CD4-positive, alpha-beta T cell treated with Interleukin-2 at 100 ng/mL for 4 hours (primary cell): Measurements from ENCODE around the gene CLDN4.
"Not testable (repeated sequence)": the region's sequence is repeated elsewhere in the genome, so short reads cannot be mapped to it uniquely, and the experiment has no call there.

ENCODE experiments used
- DNase-seq: peaks from one replicate; pipeline ENCODE4 v3.0.0-alpha.2; 2020; ENCODE audit warnings: low spot score

CLDN4 gene

GRCh38 chr7:73823873-73824592, 6.8 kb upstream of the CLDN4 start:
- no peak for DNase-seq

DNA sequence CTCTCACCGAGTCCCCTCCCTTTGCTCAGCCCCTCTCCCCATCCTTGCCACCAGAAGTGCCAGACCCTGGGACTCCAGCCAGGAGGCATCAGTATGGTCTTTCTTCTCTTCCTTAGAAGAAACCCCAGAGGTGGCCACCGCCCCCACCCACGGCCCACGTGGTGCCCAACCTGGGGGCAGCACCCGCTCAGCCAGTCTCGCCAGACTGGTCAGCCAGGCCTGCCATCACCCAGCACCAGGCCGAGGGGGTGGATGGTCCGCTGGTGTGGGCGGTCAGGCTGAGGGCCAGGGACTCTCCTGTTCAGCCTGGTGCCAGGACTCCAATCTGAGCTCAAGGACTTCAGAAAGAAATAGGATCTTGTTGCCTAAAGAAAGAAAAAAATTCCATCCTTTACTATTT, 5.8 kb upstream of the CLDN4 start:
- no peak for DNase-seq

- no peak for DNase-seq
These were observed 3.2 kb upstream of the CLDN4 start for GRCh38 chr7:73827567-73828106.

DNA sequence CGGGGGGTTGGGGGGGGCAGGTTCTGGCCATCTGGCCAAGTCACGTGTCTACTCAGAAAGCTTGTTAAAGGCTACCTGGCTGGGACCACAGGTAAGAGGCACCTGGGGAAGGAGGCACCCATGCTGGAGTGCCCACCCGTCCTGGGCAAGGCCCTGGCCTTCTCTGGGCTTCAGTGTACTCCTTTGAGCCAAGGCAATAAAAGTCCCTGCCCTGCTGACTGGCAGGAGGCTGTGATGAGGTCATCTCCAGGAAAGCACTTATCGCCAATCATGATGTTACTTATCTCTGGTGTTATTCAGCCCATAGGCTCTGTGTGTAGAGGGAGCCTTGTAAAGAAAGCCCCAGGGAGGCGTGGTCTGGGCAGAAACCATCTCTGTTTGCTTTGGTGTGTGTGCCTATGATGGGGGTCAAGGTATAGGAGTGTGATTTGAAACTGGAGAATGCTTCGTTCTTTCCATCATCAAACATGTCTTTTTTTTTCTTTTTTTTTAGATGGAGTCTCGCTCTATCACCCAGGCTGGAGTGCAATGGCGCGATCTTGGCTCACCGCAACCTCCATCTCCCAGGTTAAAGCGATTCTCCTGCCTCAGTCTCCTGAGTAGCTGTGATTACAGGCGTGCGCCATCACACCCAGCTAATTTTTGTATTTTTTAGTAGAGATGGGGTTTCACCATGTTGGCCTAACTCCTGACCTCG, 2.5 kb upstream of the CLDN4 start:
- DNase-seq = peak; percentile 21

- DNase-seq = no peak
These were observed 1.8 kb upstream of the CLDN4 start for GRCh38 chr7:73828972-73829371.

DNA sequence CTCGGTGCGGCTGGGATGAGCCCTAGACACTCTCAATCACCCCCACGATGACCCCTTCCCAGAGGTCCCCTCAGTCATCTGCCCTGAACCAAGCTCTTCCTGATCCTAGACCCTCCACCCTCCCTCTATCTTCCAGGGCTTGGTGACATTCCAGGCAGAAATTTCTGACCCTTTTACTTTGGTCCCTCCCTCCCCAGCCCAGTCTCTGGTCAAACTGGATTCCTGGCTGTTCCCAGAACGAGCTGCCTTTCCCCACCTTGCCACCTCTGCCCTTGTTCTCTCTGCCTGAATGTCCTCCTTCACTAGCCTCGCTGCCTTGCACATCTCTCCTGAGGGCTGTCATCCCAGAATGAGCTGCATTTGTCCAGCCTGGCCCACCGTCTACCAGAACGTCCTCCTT, 1.3 kb upstream of the CLDN4 start:
- DNase-seq = no peak

DNA sequence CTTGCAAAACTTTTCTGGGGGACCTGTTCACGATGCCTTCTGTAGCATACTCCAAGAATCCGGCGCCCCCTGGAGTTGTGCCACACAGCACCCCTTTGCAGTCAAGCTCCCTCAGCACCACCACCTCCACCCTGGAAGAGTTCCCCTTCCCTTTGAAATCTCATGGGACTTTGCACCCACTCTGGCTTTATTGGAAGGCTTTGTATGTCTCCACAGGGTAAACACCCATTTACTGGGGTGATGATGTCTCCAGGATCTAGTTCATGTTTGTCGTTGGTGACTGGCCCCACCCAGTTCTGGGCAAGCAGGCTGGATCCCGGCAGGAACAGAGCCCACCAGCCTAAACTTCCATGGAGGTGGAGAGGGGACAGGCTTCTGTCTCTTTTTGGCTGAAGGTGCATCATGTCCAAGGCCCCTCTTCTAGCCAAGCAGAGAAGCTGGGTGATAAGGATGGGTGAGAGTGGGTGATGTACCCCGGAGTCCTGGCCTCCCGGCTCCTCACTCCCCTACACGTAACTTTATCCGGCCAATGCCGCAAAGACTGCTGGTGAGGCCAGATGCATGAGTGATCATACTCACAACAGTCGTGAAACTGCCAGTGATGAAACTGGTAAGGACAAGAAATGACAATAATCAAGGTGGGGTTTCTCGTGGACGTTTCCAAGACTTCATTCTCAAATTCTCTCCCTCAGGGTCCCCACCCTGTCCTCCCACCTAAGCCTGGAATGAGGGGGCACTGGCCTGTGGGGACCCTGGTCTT, 695 bp upstream of the CLDN4 start:
- no peak for DNase-seq

GRCh38 chr7:73831584-73831833, 713 bp downstream of the CLDN4 start:
- DNase-seq = no peak

- DNase-seq = no peak
These were observed 1.2 kb downstream of the CLDN4 start for GRCh38 chr7:73831834-73832651.

GRCh38 chr7:73832806-73833205, 2.0 kb downstream of the CLDN4 start:
- no peak for DNase-seq

GRCh38 chr7:73833251-73833919, 2.6 kb downstream of the CLDN4 start:
- no peak for DNase-seq

DNA sequence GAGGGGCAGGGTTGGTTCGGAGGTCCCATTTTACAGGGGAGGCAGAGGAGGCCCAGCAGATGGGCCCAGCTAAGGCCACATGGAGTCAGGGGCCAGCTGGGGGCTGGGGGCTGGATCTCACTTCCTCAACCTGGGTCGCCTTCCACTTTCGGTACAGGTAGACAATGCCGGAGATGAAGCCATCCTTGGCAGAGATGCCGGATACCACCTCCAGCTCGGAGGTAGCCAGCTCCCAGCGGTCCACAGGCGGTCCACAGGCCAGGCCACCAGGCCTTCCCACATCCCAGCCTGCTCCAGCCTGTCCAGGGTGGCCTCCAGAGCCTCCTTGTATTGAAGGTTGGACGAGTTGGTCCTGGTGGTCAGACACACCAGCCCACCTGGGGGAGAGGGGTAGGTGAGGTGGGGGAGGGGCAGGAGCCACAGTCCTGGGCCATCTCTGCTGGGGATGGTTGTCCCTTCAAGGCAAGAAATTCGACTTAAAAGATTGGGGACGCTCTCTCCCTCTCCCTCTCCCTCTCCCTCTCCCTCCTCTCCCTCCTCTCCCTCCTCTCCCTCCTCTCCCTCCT, 3.9 kb downstream of the CLDN4 start:
- DNase-seq = no peak

DNA sequence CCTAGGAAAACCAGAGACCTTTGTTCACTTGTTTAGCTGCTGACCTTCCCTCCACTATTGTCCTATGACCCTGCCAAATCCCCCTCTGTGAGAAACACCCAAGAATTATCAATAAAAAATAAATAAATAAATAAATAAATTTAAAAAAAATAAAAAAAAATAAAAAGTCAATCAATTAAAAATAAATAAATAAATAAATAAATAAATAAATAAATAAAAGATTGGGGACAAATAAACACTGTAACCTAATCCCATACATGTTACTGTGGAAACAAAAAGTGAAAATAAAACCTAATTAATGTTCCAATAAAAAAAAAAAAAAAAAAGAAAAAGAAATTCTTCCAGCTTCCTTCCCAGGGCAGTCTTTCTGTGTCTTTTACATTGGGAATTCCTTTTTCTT, 6.4 kb downstream of the CLDN4 start:
- not testable (repeated sequence) for DNase-seq

DNA sequence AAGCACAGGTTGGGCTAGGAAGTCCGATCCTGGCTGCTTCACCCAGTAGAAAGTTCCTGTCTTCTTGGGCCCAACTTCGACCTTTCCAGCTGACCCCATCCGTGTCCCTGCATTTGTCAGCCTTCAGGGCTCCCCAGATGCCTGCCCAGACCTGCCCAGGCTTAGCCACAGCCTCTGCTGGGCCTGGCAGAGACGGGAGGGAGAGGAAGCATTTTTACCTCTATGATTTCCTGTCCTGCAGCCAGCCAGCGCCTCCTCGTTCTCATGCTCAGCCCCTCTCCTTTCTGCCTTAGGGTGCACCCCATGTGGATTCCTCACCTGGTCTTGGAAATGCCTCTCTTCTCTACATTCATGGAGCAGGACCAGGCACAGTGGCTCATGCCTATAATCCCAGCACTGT, 7.8 kb downstream of the CLDN4 start:
- DNase-seq = no peak

GRCh38 chr7:73839290-73839689, 8.5 kb downstream of the CLDN4 start:
- DNase-seq = no peak

DNA sequence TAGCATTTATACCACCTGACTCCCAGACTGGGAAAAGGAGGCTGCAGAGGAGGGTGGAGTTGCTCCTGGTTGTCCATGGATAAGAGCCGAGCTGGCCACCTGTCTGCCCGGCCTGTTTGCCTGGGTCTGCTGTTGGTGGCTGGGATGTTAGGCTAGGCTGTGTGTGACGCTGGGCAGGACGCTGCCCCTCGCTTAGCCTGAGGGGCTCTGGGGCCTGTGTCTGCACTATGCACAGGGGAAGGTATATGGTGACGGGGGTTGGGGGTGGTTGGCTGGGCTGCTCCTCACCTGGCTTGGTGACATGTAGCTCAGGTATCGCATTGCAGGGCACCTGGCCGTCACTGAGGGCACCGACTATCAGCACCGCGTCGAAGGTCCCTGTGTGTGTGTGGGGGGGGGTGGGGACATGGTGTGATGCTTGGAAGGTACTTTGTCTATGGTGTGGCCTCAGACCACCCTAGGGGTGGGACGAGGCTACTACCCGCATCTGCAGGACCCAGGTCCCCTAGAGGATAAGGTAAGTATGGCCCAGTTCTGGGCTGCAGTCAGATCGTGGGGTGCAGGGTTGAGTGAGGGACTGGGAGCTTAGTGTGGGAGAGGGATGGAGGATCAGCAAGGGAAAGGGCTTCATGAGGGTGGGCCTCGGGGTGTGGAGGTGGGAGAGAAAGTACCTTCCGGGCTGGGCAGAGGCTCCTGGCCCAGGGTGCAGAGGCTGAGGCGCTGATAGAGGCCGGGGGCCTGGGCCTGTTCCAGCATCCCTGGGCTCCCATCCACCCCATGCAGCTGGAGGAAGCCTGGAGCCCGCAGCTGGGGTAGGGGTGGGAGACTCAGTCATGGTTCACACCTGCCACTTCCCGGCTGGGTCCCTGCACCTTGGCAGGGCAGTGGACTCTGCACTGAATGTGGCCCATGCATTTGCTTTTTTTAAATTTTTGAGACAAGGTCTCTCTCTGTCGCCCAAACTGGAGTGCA, 9.2 kb downstream of the CLDN4 start:
- no peak for DNase-seq

DNA sequence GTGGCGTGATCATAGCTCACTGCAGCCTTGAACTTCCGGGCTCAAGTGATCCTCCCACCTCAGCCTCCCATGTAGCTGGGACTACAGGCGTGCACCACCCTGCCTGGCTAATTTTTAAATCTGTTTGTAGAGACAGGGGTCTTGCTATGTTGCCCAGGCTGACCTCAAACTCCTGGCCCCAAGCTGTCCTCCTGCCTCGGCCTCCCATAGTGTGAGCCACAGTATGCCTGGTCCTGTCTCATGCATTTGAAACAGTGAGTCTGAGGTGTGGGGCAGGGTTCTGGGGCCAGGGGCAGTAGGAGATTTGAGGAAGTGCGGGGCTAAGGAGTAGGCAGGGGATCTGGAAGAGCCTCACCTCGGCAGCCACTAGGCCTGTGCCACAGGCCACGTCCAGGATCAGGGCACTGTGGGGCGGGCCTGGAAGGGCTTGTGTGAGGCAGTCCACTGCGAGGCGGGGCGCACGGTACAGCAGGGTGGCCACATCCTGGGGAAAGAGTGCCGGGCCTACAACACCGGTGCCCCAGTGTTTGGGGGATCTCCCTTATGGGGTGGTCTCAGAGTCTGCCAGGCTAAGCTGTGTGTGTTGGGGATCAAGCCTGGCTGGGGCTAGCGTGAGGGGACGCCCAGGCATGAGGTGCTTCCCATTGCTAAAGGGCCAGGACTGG, 10.1 kb downstream of the CLDN4 start:
- DNase-seq = no peak

DNA sequence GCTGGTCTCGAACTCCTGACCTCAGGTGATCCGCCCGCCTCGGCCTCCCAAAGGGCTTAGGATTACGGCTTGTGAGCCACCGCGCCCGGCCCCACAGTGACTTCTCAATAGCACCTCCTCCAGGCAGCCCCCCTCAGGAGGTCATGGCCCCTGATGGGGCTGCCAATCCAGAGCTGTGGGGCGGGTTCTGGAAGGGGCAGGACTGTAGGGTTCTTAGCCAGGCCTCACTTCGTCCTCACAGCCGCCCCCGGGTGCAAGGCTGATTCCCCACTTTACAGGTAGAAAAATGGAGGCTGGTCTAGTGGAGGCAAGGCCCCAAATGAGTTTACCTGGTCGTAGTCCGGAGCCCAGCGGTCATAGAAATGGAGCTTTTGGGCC, 10.9 kb downstream of the CLDN4 start:
- DNase-seq = no peak
